Mesodermal cell (in vitro differentiated cells): ENCODE results near the gene HSPA1A.
A peak's percentile ranks its signal among the peaks of the same experiment; 100 is the strongest.
"Not testable (repeated sequence)": the region's sequence is repeated elsewhere in the genome, so short reads cannot be mapped to it uniquely, and the experiment has no call there.

Experiments
- H3K27ac ChIP-seq: 2 replicates; pipeline ENCODE4 v1.7.0; 2013; ENCODE audit warnings: mild to moderate bottlenecking, low read depth, low read length, moderate library complexity; ENCODE audit not compliant: severe bottlenecking
- H3K36me3 ChIP-seq: 2 replicates; pipeline ENCODE4 v1.7.1; 2013; ENCODE audit warnings: mild to moderate bottlenecking, low read length, moderate library complexity; ENCODE audit not compliant: control insufficient read depth, insufficient read depth
- H3K4me1 ChIP-seq: one replicate; pipeline ENCODE4 v1.7.1; 2013; ENCODE audit warnings: mild to moderate bottlenecking, low read length; ENCODE audit not compliant: insufficient read depth, control insufficient read depth, poor library complexity, severe bottlenecking
- H3K4me3 ChIP-seq: 2 replicates; pipeline ENCODE4 v1.7.0; 2013; ENCODE audit warnings: low read length, control low read depth, mild to moderate bottlenecking; ENCODE audit not compliant: insufficient read depth, poor library complexity, severe bottlenecking; ENCODE audit errors: extremely low read depth
- H3K9me3 ChIP-seq: 2 replicates; pipeline ENCODE4 v1.7.1; 2013; ENCODE audit warnings: mild to moderate bottlenecking, low read length, moderate library complexity; ENCODE audit not compliant: control insufficient read depth
- WGBS, 2 experiments: methylation state at CpG; one replicate each; pipeline ENCODE4 v1.1.5; 2013; ENCODE audit warnings: missing lambda C conversion rate in 2 of 2; ENCODE audit not compliant: insufficient coverage in 2 of 2; 5-methylcytosine and 5-hydroxymethylcytosine counted together

Gene HSPA1A

GRCh38 chr6:31827286-31828079, 12.1 kb downstream of the HSPA1A start, which contains the start of gene HSPA1B:
Gene HSPA1B, plus strand, starts transcription at chr6:31827738. Its CDS starts 213 bp downstream, at chr6:31827951.
- Histone ChIP-seq H3K9me3 (no peaks in the 10 kb centered on the region), H3K4me3 (peak within 1 kb of the TSS; percentile 53), H3K4me1 (peaks cover 10% of the 10 kb centered on the region), H3K36me3 (no peaks in the 10 kb centered on the region), H3K27ac (peak within 1 kb of the TSS; percentile 94)
- WGBS, 2 experiments, result 0% methylated on average over 40 of the region's 56 CpGs

GRCh38 chr6:31829633-31830283, 14.4 kb downstream of the HSPA1A start:
- Histone ChIP-seq H3K4me1 (peaks cover 10% of the 10 kb centered on the region), H3K9me3 (no peaks in the 10 kb centered on the region), H3K27ac (no peak overlapping the region), H3K36me3 (no peaks in the 10 kb centered on the region), H3K4me3 (peak overlapping the region; percentile 60)
- 43 to 51% methylated on average over 8 to 9 of the region's 15 CpGs for WGBS, 2 experiments

DNA sequence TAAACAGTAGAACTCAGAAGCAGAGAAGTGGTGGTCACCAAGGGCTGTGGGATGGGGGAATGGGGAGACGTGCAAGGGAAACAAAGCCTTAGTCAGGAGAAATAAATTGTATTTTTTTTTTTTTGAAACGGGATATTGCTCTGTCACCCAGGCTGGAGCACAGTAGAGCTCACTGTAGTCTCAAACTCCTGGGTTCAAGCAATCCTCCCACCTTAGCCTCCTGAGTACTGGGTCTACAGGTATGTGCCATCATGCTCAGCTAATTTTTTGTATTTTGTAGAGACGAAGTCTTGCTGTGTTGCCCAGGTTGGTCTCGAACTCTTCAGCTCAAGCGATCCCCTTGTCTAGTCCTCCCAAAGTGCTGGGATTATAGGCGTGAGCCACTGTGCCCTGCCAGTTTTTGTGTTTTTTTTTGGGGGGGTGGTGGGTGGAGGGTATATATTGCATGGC, 15.6 kb downstream of the HSPA1A start:
- peaks cover 3% of the 10 kb centered on the region for H3K36me3 ChIP-seq
- WGBS, 2 experiments, result 80 to 89% methylated on average over 4 to 6 of the region's 6 CpGs
- H3K27ac ChIP-seq, result no peak overlapping the region

GRCh38 chr6:31831350-31832215, 16.2 kb downstream of the HSPA1A start:
- Histone ChIP-seq H3K9me3 (no peaks in the 10 kb centered on the region), H3K4me3 (no peak overlapping the region), H3K4me1 (peaks cover 7% of the 10 kb centered on the region), H3K27ac (no peak overlapping the region), H3K36me3 (peaks cover 10% of the 10 kb centered on the region)
- WGBS, 2 experiments, result 93 to 94% methylated on average over 8 to 12 of the region's 15 CpGs

More for the DNA sequence above, 15.6 kb downstream of the HSPA1A start:
- Histone ChIP-seq H3K4me3 (peak overlapping the region; percentile 60), H3K4me1 (peaks cover 10% of the 10 kb centered on the region), H3K9me3 (no peaks in the 10 kb centered on the region)

GRCh38 chr6:31834367-31835250, 19.3 kb downstream of the HSPA1A start:
- no peaks in the 10 kb centered on the region for H3K9me3 ChIP-seq
- H3K36me3 ChIP-seq, result peaks cover 40% of the 10 kb centered on the region
- H3K4me3 ChIP-seq, result peak overlapping the region; percentile 90
- H3K4me1 ChIP-seq, result peaks cover 6% of the 10 kb centered on the region
- peak overlapping the region; percentile 99 for H3K27ac ChIP-seq
- 1 to 3% methylated on average over 46 to 49 of the region's 59 CpGs for WGBS, 2 experiments

DNA sequence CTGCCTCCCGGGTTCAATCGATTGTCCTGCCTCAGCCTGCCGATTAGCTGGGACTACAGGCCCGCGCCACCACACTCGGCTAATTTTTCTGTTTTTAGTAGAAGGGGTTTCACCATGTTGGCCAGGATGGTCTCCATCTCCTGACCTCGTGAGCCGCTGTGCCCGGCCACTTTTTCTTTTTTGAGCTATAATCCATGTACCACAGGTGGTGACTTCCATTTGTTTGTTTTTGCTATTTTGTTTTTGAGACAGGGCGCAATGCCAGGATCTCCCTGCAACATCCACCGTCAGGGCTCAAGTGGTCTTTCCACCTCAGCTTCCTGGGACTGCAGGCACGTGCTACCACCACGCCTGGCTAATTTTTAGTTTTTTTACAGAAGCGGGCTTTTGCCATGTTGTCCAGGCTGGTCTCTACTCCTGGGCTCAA, 20.7 kb downstream of the HSPA1A start:
- Histone ChIP-seq H3K36me3 (peaks cover 54% of the 10 kb centered on the region), H3K4me1 (peaks cover 4% of the 10 kb centered on the region), H3K4me3 (peak overlapping the region; percentile 90), H3K27ac (peak overlapping the region; percentile 66), H3K9me3 (no peaks in the 10 kb centered on the region)
- WGBS, 2 experiments, result 1 to 2% methylated on average over 8 to 14 of the region's 14 CpGs

GRCh38 chr6:31836474-31837368, 21.4 kb downstream of the HSPA1A start:
- peak overlapping the region; percentile 90 for H3K4me3 ChIP-seq
- WGBS, 2 experiments, result 11 to 16% methylated on average over 7 of the region's 12 CpGs
- peak overlapping the region; percentile 66 for H3K27ac ChIP-seq
- H3K36me3 ChIP-seq, result peaks cover 57% of the 10 kb centered on the region
- H3K4me1 ChIP-seq, result peaks cover 3% of the 10 kb centered on the region
- no peaks in the 10 kb centered on the region for H3K9me3 ChIP-seq

DNA sequence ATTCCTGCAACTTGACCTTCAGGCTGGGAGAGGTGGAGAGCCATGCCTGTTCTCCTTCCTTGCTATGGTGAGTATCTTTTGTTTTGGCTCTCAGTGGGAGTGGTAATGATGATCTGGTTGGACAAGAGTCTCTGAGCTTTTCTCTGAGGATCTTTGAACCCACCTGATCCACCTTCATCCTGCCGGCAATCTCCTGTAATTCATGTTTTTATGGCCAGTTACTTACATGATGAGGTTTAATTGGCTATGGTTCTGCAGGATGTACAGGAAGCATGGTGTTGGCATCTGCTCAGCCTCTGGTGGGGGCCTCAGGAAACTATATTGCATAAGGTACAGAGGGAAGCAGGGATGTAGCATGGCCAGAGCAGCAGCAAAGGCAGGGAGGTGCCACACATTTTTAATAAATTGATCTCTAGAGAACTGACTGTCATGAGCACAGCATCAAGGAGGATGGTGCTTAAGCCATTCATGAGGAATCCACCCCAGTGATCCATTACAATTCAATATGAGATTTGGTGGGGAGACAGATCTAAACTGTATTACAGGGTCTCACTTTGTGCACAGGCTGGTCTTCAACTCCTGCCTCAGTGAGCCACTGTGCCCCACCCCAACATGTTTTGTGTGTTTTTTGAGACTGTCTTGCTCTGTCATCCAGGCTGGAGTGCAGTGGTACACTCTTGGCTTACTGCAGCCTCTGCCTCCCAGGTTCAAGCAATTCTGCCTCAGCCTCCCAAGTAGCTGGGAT, 22.2 kb downstream of the HSPA1A start:
- peak overlapping the region; percentile 8 for H3K27ac ChIP-seq
- 57 to 80% methylated on average over 1 of the region's 1 CpG for WGBS, 2 experiments
- peaks cover 3% of the 10 kb centered on the region for H3K4me1 ChIP-seq
- no peaks in the 10 kb centered on the region for H3K9me3 ChIP-seq
- H3K4me3 ChIP-seq, result peak overlapping the region; percentile 90
- H3K36me3 ChIP-seq, result peaks cover 57% of the 10 kb centered on the region

DNA sequence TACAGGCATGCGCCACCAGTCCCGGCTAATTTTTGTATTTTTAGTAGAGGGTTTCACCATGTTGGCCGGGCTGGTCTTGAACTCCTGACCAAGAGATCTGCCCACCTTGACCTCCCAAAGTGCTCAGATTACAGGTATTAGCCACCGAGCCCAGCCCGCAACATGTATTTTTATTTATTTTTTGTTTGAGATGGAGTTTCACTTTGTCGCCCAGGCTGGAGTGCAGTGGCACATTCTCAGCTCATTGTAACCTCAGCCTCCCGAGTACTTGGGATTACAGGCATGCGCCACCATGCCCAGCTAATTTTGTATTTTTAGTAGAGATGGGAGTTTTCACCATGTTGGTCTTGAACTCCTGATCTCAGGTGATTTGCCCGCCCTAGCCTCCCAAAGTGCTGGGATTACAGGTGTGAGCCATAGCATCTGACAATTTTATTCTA, 22.8 kb downstream of the HSPA1A start:
- H3K4me1 ChIP-seq, H3K9me3 ChIP-seq, H3K27ac ChIP-seq: not testable (repeated sequence)
- H3K4me3 ChIP-seq, result peak overlapping the region; percentile 90
- 98% methylated on average over 5 to 6 of the region's 9 CpGs for WGBS, 2 experiments
- H3K36me3 ChIP-seq, result peaks cover 57% of the 10 kb centered on the region
